A549 treated with AZD2906 at 1 μM for 4 hours (cell line): Measurements from ENCODE around the gene DACT1. TPM values are rescaled to one million over a fixed set of nuclear protein-coding genes. Genes with fewer than 3 reads are reported as not detected.

Experiments used
- total RNA-seq: library from RNA; stranded (reverse); fragments of 200-300 nt; extraction: Qiagen RNA extraction; gene quantifications from 5 replicates; pipeline ENCODE4 v1.2.3, GENCODE V29; 2022

Gene DACT1
- 0.34 to 0.74 TPM (median 0.64 TPM) in 5 replicates for total RNA-seq

GRCh38 chr14:58637391-58638230, at the start of gene DACT1:
Gene DACT1, plus strand, starts transcription at chr14:58637962. Its CDS starts 241 bp downstream, at chr14:58638203.

Other genes with a start within 250 kb of the DACT1 start
- not detected in 5 replicates for gene TOMM20L, start 242.0 kb upstream of the DACT1 start, total RNA-seq
- 61.5 to 83.4 TPM (median 64.5 TPM) in 5 replicates for gene TIMM9, start 210.4 kb upstream of the DACT1 start, total RNA-seq
- gene KIAA0586, start 210.2 kb upstream of the DACT1 start, total RNA-seq = 6.8 to 9.8 TPM (median 6.9 TPM) in 5 replicates